Thyroid gland (tissue), 4 donors: Measurements from ENCODE around the gene TMPRSS13.

ENCODE experiments used
- POLR2A ChIP-seq, 2 donors: fragments of 450-650 bp; IDR thresholded peaks; one replicate each; pipeline ENCODE4 v1.6.1; 2017; ENCODE audit warnings: antibody characterized with exemption in 2 of 2, mild to moderate bottlenecking in 2 of 2, moderate library complexity in 1 of 2
- TF ChIP-seq, protein P1 (sequence below), 6 experiments: fragments of 200-600 bp in 3 of 6; fragments of 450-650 bp in 3 of 6; sonication (generic) in 3 of 6; IDR thresholded peaks; one replicate each; pipeline ENCODE4 v1.5.1; 2016 to 2019; ENCODE audit warnings: antibody characterized with exemption in 6 of 6, mild to moderate bottlenecking in 2 of 6, inconsistent platforms in 1 of 6, moderate library complexity in 1 of 6

DNA sequence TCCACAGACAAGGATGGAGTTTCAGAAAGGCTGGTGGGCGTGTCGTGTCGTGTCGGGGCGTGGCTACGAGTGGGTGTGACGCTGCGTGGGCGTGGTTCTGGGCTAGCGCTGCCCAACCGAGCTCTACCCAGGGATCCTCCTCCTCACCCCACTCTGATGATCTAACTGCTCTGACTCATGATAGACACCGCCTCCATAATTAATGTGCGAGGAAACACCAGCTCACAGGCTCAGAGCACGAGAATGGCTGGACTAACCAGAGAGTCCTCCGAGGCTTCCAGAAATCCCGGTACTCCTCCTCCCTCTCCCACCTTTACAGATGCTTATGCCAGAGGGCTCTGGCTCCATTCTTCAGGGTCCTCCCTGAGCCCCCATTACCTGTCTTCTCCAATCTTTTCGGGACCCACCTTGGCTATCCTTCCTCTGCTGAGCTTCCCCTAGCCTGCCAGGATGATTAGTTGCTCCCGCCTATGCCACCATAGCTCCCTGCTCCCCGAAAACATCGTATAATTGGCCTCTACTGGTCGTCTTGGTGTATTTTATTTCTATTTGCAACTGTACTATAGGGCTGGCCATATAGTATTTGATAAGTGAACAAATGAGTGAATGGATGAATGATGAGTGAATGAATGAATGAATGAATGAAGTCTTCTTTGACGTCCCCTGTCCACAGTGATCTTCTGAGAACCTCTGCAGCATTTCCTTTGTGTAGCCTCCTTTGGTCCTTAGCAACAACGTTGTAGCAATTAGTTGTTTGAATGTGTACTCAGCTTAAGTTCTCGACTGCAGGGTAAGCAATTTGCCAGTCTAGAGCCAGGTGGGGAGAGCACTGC, 21.7 kb downstream of the TMPRSS13 start:
- TF ChIP-seq, protein P1, sequence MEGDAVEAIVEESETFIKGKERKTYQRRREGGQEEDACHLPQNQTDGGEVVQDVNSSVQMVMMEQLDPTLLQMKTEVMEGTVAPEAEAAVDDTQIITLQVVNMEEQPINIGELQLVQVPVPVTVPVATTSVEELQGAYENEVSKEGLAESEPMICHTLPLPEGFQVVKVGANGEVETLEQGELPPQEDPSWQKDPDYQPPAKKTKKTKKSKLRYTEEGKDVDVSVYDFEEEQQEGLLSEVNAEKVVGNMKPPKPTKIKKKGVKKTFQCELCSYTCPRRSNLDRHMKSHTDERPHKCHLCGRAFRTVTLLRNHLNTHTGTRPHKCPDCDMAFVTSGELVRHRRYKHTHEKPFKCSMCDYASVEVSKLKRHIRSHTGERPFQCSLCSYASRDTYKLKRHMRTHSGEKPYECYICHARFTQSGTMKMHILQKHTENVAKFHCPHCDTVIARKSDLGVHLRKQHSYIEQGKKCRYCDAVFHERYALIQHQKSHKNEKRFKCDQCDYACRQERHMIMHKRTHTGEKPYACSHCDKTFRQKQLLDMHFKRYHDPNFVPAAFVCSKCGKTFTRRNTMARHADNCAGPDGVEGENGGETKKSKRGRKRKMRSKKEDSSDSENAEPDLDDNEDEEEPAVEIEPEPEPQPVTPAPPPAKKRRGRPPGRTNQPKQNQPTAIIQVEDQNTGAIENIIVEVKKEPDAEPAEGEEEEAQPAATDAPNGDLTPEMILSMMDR (IDR thresholded peaks at IDR 0.05) = no peak
- TF ChIP-seq POLR2A (IDR thresholded peaks at IDR 0.05) = peak in 1 of 2 donors; percentile 22
